Measurements from ENCODE around the gene SERF2.

SERF2 gene

GRCh38 chr15:43776718-43777266 is 15.3 kb upstream of the SERF2 start, which contains the start of gene ELL3:
TSS of gene ELL3 (minus strand) at chr15:43776966. CDS start at chr15:43776901, 65 bp downstream.
- no peak for TF ChIP-seq GATA2 (IDR thresholded peaks at IDR 0.05; ENCODE audit: low read depth, low read length)
- TF ChIP-seq GATA3 (IDR thresholded peaks at IDR 0.05; ENCODE audit: low read depth, low read length), result no peak

DNA sequence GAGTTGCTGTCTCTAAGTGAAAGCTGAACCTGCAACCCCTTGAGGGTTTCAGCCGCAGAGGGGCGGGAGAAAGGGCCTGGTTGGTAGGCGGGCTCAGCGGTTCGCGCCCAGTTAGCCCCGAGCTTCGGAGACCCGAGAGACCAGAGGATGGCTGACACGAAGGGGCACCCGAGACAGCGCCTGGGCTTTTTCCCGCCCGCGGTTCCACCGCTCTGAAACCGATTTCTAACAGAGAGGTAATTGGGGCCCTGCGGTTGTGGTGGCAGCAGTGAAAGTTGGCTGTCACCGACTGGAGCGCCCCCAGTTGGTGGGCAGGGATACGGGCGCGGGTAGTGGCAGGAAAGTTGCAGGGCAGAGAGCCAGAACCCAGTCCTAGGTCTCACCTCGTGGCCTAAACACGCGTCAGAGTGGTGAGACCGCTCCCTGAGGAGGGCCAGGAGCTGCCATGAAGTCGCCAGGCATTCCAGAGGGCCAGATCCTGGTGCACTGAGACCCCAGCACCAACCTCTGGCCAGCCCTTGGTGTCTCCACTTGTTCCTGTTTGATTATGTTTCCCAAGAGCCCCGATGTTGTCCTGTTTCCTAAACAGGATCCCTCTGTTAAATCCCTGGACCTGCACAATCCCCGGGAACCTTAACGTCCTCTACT is 14.7 kb upstream of the SERF2 start:
- TF ChIP-seq GATA2 (IDR thresholded peaks at IDR 0.05; ENCODE audit: low read depth, low read length) (no peak), GATA3 (IDR thresholded peaks at IDR 0.05; ENCODE audit: low read depth, low read length) (no peak)

- no peak for TF ChIP-seq GATA3 (IDR thresholded peaks at IDR 0.05; ENCODE audit: low read depth, low read length)
Measured at GRCh38 chr15:43779016-43779415, 13.1 kb upstream of the SERF2 start.

DNA sequence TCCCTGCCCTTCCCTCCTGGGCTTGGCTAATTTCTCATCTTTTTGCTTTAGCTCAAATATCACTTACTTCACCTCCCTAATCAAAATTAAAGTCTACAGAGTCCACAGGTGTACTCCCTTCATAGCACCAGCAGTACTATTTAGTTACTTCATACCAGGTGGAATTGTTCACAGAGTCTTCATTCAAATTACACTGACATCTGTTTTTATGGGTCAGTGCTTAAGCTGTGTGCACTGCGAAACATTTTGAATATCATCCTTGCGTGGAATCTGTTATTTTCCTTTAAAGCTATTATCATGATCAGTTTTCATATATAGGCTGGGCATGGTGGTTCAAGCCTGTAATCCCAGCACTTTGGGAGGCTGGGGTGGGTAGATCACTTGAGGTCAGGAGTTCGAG is 2.7 kb upstream of the SERF2 start:
- TF ChIP-seq GATA2 (IDR thresholded peaks at IDR 0.05; ENCODE audit: low read depth, low read length), result no peak
- TF ChIP-seq GATA3 (IDR thresholded peaks at IDR 0.05; ENCODE audit: low read depth, low read length), result no peak

DNA sequence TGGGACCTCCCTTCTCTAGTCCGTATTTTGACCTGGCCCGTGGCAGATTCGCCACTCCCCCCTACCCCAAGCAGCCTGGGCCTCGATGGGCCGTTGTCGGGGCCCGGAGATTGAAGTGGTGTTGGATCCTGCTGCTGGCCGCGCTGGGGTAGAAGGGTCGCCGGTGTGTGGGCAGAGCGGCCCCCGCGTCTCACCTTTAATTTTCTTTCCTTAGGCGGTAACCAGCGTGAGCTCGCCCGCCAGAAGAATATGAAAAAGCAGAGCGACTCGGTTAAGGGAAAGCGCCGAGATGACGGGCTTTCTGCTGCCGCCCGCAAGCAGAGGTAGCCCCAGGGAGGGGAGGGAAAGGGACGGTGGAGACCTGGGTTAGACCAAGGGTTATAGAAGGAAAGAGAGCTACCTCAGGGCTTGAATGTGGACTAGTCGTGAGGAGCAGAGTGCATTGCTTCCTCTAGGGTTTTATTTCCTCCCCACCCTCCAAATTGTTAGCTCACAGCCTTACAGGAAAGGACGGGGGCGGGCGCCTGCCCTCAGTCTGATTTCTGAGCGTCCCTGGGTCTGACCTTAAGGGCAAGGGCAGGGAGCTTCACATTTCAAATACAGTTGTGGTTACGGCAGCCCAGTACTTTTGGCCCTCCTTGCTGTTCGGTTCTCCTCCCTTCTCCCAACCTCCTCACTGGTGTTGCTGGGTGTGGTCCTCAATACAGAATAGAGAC is 799 bp downstream of the SERF2 start:
- TF ChIP-seq GATA3 (IDR thresholded peaks at IDR 0.05; ENCODE audit: low read depth, low read length) (no peak), GATA2 (IDR thresholded peaks at IDR 0.05; ENCODE audit: low read depth, low read length) (no peak)

DNA sequence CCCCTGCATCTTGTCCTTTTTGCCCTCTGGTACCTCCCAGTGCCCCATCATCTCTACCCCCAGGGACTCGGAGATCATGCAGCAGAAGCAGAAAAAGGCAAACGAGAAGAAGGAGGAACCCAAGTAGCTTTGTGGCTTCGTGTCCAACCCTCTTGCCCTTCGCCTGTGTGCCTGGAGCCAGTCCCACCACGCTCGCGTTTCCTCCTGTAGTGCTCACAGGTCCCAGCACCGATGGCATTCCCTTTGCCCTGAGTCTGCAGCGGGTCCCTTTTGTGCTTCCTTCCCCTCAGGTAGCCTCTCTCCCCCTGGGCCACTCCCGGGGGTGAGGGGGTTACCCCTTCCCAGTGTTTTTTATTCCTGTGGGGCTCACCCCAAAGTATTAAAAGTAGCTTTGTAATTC is 1.5 kb downstream of the SERF2 start:
- TF ChIP-seq GATA3 (IDR thresholded peaks at IDR 0.05; ENCODE audit: low read depth, low read length), result no peak
- TF ChIP-seq GATA2 (IDR thresholded peaks at IDR 0.05; ENCODE audit: low read depth, low read length), result no peak

DNA sequence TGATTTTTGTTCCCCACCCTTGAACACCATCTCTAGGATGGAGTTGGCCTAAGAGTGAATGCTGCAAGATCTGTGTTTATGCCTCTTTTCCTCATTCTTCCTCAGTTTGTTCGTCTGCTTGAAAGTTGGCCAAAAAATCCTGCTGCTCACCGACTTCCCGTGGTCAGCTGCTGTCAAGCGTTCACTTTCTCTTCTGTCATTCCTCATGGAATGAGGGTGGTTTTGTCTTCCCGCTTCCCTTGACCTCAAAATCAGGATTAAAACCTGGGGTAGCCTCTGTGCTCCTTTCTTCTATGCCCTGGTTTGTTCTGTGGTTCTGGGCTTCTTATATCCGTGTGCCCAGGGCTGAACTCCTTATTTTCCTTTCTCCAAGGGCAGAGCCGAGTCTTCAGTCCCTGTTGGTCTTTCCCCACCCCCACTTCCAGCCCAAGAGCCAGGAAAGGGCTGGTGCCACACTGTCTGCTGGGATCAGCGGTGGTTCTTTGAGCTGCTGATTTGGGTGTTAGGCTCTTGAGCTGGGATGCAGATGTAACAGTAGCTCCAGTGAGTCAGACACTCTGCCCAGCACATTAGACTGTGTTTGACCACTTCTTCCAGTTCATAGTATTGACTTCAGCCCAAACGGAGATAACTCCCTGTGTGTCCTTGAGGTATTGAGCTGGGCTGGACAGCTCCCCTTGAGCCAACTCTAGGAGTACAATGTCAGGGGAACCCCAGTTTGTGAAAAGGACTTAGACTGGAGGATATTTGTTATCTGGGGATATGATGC is 2.3 kb downstream of the SERF2 start:
- TF ChIP-seq GATA3 (IDR thresholded peaks at IDR 0.05; ENCODE audit: low read depth, low read length) (no peak), GATA2 (IDR thresholded peaks at IDR 0.05; ENCODE audit: low read depth, low read length) (no peak)

DNA sequence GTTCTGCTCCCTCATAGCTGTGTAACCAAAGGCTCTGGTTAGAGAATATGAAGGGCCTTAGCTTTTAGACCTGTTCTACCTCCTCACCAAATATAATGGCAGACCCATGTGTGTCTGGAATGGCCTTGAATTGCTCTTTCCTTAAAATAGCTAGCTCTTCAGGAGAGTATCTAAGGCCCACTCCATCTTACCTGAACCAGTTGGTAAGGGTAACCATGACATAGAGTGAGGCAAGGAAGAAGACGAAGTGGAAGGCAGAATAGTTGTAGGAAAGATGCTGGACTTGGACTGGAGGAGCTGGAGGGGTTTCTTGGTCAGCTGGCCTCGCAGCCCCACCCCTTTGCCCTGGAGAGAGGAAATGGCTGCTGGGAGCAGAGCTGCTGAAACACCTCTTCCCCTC is 3.1 kb downstream of the SERF2 start:
- TF ChIP-seq GATA3 (IDR thresholded peaks at IDR 0.05; ENCODE audit: low read depth, low read length) (no peak), GATA2 (IDR thresholded peaks at IDR 0.05; ENCODE audit: low read depth, low read length) (no peak)

DNA sequence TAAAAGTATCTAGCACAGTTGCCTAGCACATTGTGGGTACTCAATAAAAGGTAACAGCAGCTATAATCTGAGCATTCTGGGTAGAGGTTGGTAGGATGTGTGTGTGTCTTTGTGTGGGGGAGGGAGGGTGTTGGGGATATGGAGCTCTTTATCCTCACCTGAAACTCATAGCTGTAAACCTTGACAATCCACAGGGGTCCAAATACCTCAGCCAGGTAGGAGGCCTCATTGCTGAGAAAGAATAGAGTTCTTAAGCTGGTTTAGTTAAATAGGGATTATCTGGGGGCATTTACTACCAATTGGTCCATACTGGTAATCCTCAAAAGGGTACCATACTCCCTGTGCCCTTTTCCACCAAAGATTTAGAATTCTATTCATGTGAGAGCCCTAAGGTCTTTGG is 3.9 kb downstream of the SERF2 start:
- TF ChIP-seq GATA2 (IDR thresholded peaks at IDR 0.05; ENCODE audit: low read depth, low read length), result no peak
- no peak for TF ChIP-seq GATA3 (IDR thresholded peaks at IDR 0.05; ENCODE audit: low read depth, low read length)

DNA sequence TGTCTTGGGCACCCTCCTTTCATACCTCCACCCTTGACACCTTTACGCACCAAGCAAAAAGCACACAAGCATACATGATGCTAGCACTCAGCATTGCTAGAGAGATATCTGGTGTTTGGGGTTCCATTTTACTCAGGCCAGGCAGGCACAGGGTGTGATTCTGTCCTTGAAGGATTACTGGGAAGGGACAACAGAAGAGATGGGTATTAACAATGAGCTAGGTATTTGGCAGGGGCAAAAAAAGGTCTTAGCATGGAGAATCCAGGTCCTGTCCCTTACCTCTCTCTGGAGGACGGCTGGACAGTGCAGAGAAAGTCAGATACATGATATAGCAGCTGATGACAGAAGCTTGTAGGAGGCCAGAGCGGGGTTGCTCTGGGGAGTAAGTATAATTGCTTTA is 4.4 kb downstream of the SERF2 start:
- TF ChIP-seq GATA2 (IDR thresholded peaks at IDR 0.05; ENCODE audit: low read depth, low read length), result no peak
- TF ChIP-seq GATA3 (IDR thresholded peaks at IDR 0.05; ENCODE audit: low read depth, low read length), result no peak

GRCh38 chr15:43799209-43799944 is 7.3 kb downstream of the SERF2 start:
- TF ChIP-seq GATA3 (IDR thresholded peaks at IDR 0.05; ENCODE audit: low read depth, low read length) (no peak), GATA2 (IDR thresholded peaks at IDR 0.05; ENCODE audit: low read depth, low read length) (no peak)

- no peak for TF ChIP-seq GATA2 (IDR thresholded peaks at IDR 0.05; ENCODE audit: low read depth, low read length)
- TF ChIP-seq GATA3 (IDR thresholded peaks at IDR 0.05; ENCODE audit: low read depth, low read length), result no peak
Measured at GRCh38 chr15:43799945-43800285, 7.8 kb downstream of the SERF2 start, which contains the start of gene SERINC4. TSS of gene SERINC4 (minus strand) at chr15:43800220. CDS start at chr15:43799986, 234 bp downstream.

DNA sequence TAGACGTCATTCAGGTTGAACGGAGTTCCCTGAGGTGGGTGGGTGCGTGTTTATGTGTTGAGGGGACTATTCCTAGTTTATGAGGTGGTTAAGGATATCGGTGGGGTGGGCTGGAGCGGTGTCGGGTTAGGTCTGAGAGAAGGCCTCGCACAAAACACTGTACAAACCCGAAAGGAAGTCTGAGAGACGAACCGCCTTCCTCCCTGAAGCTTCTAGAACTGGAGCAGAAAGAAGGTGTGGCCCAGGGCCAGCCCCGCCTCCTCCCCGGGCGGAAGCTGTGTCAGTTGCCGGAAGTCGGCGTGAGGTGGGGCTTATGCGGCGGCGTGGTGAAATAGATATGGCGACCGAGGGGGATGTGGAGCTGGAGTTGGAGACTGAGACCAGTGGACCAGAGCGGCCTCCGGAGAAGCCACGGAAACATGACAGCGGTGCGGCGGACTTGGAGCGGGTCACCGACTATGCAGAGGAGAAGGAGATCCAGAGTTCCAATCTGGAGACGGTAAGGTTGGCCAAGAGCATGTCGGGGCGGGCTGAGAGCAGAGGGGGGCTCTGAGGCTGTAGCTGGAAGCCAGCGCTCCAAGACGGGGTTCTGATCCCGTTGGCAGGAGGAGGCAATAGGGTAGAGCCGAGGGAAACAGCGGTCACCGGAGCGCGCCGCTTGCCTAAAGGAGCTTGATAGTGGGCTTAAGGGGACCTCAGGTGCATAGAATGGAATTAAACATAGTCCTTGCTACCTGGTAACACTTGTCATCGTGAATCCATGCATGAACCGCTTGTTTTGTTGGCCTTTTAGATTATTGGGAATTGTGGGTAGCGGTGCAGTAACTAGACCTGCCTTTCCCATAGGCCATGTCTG is 8.4 kb downstream of the SERF2 start, which contains the start of gene HYPK:
HYPK (plus strand) TSS at position 314 of the 856 bp plus-strand sequence; CDS start at position 338, 24 bp downstream.
- TF ChIP-seq GATA3 (IDR thresholded peaks at IDR 0.05; ENCODE audit: low read depth, low read length) (no peak), GATA2 (IDR thresholded peaks at IDR 0.05; ENCODE audit: low read depth, low read length) (no peak)

Measured in SH-SY5Y (cell line).